ENCODE measurements around the gene EDIL3. TPM values are rescaled to one million over a fixed set of nuclear protein-coding genes. Genes with fewer than 3 reads are reported as not detected.
"Not testable (repeated sequence)": the region's sequence is repeated elsewhere in the genome, so short reads cannot be mapped to it uniquely, and the experiment has no call there.

Gene EDIL3
- total RNA-seq, 4 donors from 2014 or later, result 9.4 to 21.5 (median 17.5) TPM

GRCh38 chr5:84354101-84354500 lies 30.6 kb downstream of the EDIL3 start:
- Histone ChIP-seq H3K36me3 (no peaks in the 10 kb centered on the region), H3K4me1 (no peaks in the 10 kb centered on the region), H3K4me3 (no peak overlapping the region), H3K27ac (no peak overlapping the region), H3K27me3 (no peaks in the 10 kb centered on the region), H3K9me3 (no peaks in the 10 kb centered on the region)
- WGBS, result 65% methylated on average over 4 of the region's 4 CpGs
- no peak for DNase-seq (ENCODE audit: low spot score in 2 of 2)
- no peak for TF ChIP-seq POLR2A (IDR thresholded peaks at IDR 0.05)
- TF ChIP-seq EP300 (IDR thresholded peaks at IDR 0.05), result no peak
- TF ChIP-seq POLR2AphosphoS5 (IDR thresholded peaks at IDR 0.05), result no peak
- TF ChIP-seq CTCF (IDR thresholded peaks at IDR 0.05), result no peak

- Histone ChIP-seq H3K4me3 (no peak overlapping the region), H3K36me3 (no peaks in the 10 kb centered on the region), H3K27me3 (no peaks in the 10 kb centered on the region), H3K27ac (no peak overlapping the region), H3K9me3 (no peaks in the 10 kb centered on the region), H3K4me1 (no peaks in the 10 kb centered on the region)
- WGBS, result 74% methylated on average over 1 of the region's 1 CpG
- no peak for DNase-seq (ENCODE audit: low spot score in 2 of 2)
- no peak for TF ChIP-seq CTCF (IDR thresholded peaks at IDR 0.05)
- no peak for TF ChIP-seq POLR2A (IDR thresholded peaks at IDR 0.05)
- TF ChIP-seq POLR2AphosphoS5 (IDR thresholded peaks at IDR 0.05), result no peak
- TF ChIP-seq EP300 (IDR thresholded peaks at IDR 0.05), result no peak
These were observed 39.9 kb downstream of the EDIL3 start for GRCh38 chr5:84344788-84345187.

GRCh38 chr5:84343171-84343570 lies 41.5 kb downstream of the EDIL3 start:
- Histone ChIP-seq H3K9me3 (no peaks in the 10 kb centered on the region), H3K27me3 (no peaks in the 10 kb centered on the region), H3K4me3 (no peak overlapping the region), H3K36me3 (no peaks in the 10 kb centered on the region), H3K4me1 (no peaks in the 10 kb centered on the region), H3K27ac (no peak overlapping the region)
- DNase-seq (ENCODE audit: low spot score in 2 of 2), result no peak
- no peak for TF ChIP-seq POLR2A (IDR thresholded peaks at IDR 0.05)
- no peak for TF ChIP-seq POLR2AphosphoS5 (IDR thresholded peaks at IDR 0.05)
- TF ChIP-seq CTCF (IDR thresholded peaks at IDR 0.05), result no peak
- no peak for TF ChIP-seq EP300 (IDR thresholded peaks at IDR 0.05)

GRCh38 chr5:84332106-84332505 lies 52.6 kb downstream of the EDIL3 start:
- DNase-seq (ENCODE audit: low spot score in 2 of 2), result no peak
- 85% methylated on average over 5 of the region's 5 CpGs for WGBS
- no peaks in the 10 kb centered on the region for H3K27me3 ChIP-seq
- no peak overlapping the region for H3K4me3 ChIP-seq
- TF ChIP-seq POLR2A (IDR thresholded peaks at IDR 0.05), result no peak
- H3K4me1 ChIP-seq, result no peaks in the 10 kb centered on the region
- H3K36me3 ChIP-seq, result no peaks in the 10 kb centered on the region
- H3K27ac ChIP-seq, result no peak overlapping the region
- no peaks in the 10 kb centered on the region for H3K9me3 ChIP-seq

- 76% methylated on average over 3 of the region's 3 CpGs for WGBS
- TF ChIP-seq EP300 (IDR thresholded peaks at IDR 0.05) (no peak), CTCF (IDR thresholded peaks at IDR 0.05) (no peak), POLR2AphosphoS5 (IDR thresholded peaks at IDR 0.05) (no peak), POLR2A (IDR thresholded peaks at IDR 0.05) (no peak)
- DNase-seq (ENCODE audit: low spot score in 2 of 2), result no peak
- Histone ChIP-seq H3K27ac (no peak overlapping the region), H3K9me3 (peaks cover 4% of the 10 kb centered on the region), H3K27me3 (no peaks in the 10 kb centered on the region), H3K36me3 (no peaks in the 10 kb centered on the region), H3K4me3 (no peak overlapping the region), H3K4me1 (no peaks in the 10 kb centered on the region)
These were observed 57.1 kb downstream of the EDIL3 start for GRCh38 chr5:84327591-84327990.

GRCh38 chr5:84322646-84323045 lies 62.0 kb downstream of the EDIL3 start:
- WGBS, result 80% methylated on average over 3 of the region's 3 CpGs
- TF ChIP-seq POLR2AphosphoS5 (IDR thresholded peaks at IDR 0.05), result no peak

GRCh38 chr5:84317826-84318225 lies 66.9 kb downstream of the EDIL3 start:
- 75% methylated on average over 1 of the region's 1 CpG for WGBS
- H3K4me1 ChIP-seq; H3K4me3 ChIP-seq; H3K9me3 ChIP-seq; DNase-seq (ENCODE audit: low spot score in 2 of 2); H3K36me3 ChIP-seq; H3K27ac ChIP-seq; H3K27me3 ChIP-seq: not testable (repeated sequence)

More at GRCh38 chr5:84322646-84323045, 62.0 kb downstream of the EDIL3 start:
- peaks cover 11% of the 10 kb centered on the region for H3K9me3 ChIP-seq
- no peak overlapping the region for H3K4me3 ChIP-seq
- no peak overlapping the region for H3K27ac ChIP-seq
- no peaks in the 10 kb centered on the region for H3K4me1 ChIP-seq
- no peaks in the 10 kb centered on the region for H3K36me3 ChIP-seq
- DNase-seq (ENCODE audit: low spot score in 2 of 2), result no peak
- no peaks in the 10 kb centered on the region for H3K27me3 ChIP-seq

GRCh38 chr5:84312280-84312679 lies 72.4 kb downstream of the EDIL3 start:
- WGBS, result no CpG with 5 or more reads among the region's 30 CpGs
- H3K4me1 ChIP-seq, result not testable (repeated sequence)

GRCh38 chr5:84309850-84310249 lies 74.8 kb downstream of the EDIL3 start:
- not testable (repeated sequence) for DNase-seq (ENCODE audit: low spot score in 2 of 2); H3K4me1 ChIP-seq; H3K36me3 ChIP-seq; H3K27me3 ChIP-seq; H3K27ac ChIP-seq; H3K4me3 ChIP-seq; H3K9me3 ChIP-seq

More at GRCh38 chr5:84312280-84312679, 72.4 kb downstream of the EDIL3 start:
- not testable (repeated sequence) for H3K9me3 ChIP-seq; H3K4me3 ChIP-seq; H3K27me3 ChIP-seq; H3K36me3 ChIP-seq; H3K27ac ChIP-seq; DNase-seq (ENCODE audit: low spot score in 2 of 2)

Data from suprapubic skin (tissue), 4 donors.